ENCODE measurements around the gene RERGL. TPM values are rescaled to one million over a fixed set of nuclear protein-coding genes. Genes with fewer than 3 reads are reported as not detected.

Gene RERGL
- total RNA-seq, 1 experiment from 2014 or later: not detected

DNA sequence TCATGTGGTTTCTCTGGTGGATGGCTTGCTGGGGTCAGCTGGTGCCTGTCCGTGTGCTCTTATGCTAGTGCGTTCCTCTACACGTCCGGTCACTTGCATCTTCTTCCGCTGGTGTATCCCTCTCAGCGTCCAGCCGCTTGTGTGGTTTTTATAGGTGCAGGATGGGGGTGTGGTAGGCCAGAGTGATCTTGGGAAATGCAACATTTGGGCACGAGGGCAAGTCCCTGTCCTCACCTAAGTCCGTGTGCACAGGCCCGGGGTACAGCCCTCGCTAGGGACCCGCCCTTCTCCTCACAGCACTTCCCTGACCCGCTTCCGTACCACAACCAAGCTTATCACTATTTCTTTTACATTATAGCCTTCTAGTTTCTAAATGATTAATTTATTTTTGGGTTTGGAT, 17.3 kb downstream of the RERGL start:
- Mint-ChIP-seq H3K9me3 (no peaks in the 10 kb centered on the region; a peak in 1 of 5 replicates), H3K4me3 (no peak overlapping the region), H3K36me3 (ENCODE audit: insufficient read depth in 1 of 3, low read depth in 3 of 3) (no peaks in the 10 kb centered on the region), H3K27ac (no peak overlapping the region), H3K27me3 (ENCODE audit: low read depth) (peaks cover 1% of the 10 kb centered on the region; the same call in 1 of the 2 replicates), H3K4me1 (peaks cover 16 to 25% of the 10 kb centered on the region in 2 experiments)
- no peak overlapping the region for H4K8ac ChIP-seq (replicated peaks; ENCODE audit: insufficient read length, low read depth, low read length)
- no peak overlapping the region for H3K14ac ChIP-seq (ENCODE audit: insufficient read depth, low read length)
- H3K9ac ChIP-seq (ENCODE audit: extremely low read depth, insufficient read length, low read length): no peak overlapping the region
- H3K27me3 ChIP-seq (ENCODE audit: insufficient read depth, low read length): no peaks in the 10 kb centered on the region
- H2BK5ac ChIP-seq (ENCODE audit: insufficient read length, low read length): no peak overlapping the region
- no peak for DNase-seq
- no peak overlapping the region for H3T11ph ChIP-seq (ENCODE audit: low read length)
- no peak overlapping the region for H3K18ac ChIP-seq (ENCODE audit: insufficient read length, low read depth, low read length)
- 0 out of 2 replicates have a peak, but pooled peaks cover 1% of the 10 kb centered on the region for H3K4me1 ChIP-seq (ENCODE audit: insufficient read depth, low read length)
- H4K5ac ChIP-seq (ENCODE audit: insufficient read length, low read depth, low read length): no peak overlapping the region
- H4K91ac ChIP-seq (ENCODE audit: insufficient read length, low read depth, low read length): no peak overlapping the region
- no peaks in the 10 kb centered on the region for H3K23me2 ChIP-seq (ENCODE audit: insufficient read length, low read depth, low read length, poor library complexity, severe bottlenecking)
- H3K79me1 ChIP-seq (ENCODE audit: insufficient read depth, low read depth, low read length, poor library complexity, severe bottlenecking): no peaks in the 10 kb centered on the region
- no peak for TF ChIP-seq CTCF (conservative IDR thresholded peaks at IDR 0.05)
- H3K9me3 ChIP-seq (ENCODE audit: control insufficient read depth, low read depth, low read length): no peaks in the 10 kb centered on the region
- no peak overlapping the region for H3K27ac ChIP-seq (ENCODE audit: insufficient read length, low read depth, low read length)
- H3K79me2 ChIP-seq (ENCODE audit: insufficient read depth, low read length): no peaks in the 10 kb centered on the region
- H2BK15ac ChIP-seq (ENCODE audit: low read depth, low read length): no peak overlapping the region
- no peak overlapping the region for H3K4ac ChIP-seq (ENCODE audit: low read depth, low read length)
- H3K4me2 ChIP-seq (ENCODE audit: insufficient read depth, insufficient read length, low read length): no peak overlapping the region
- H4K20me1 ChIP-seq (ENCODE audit: control insufficient read depth, insufficient read depth, insufficient read length): no peaks in the 10 kb centered on the region
- no CpG with 5 or more reads among the region's 14 CpGs for WGBS (ENCODE audit: extremely low coverage, insufficient read length, low lambda C conversion rate)
- no peak overlapping the region for H2AFZ ChIP-seq (ENCODE audit: low read length)
- no peak overlapping the region for H3K56ac ChIP-seq (ENCODE audit: insufficient read length, low read depth, low read length)
- H2BK12ac ChIP-seq (ENCODE audit: insufficient read length, low read depth, low read length): no peak overlapping the region
- no peak overlapping the region for H2BK20ac ChIP-seq (ENCODE audit: low read depth, low read length, poor library complexity, severe bottlenecking)
- no peak overlapping the region for H2AK5ac ChIP-seq (ENCODE audit: insufficient read length, low read length)
- no peak overlapping the region for H2BK120ac ChIP-seq (ENCODE audit: low read depth, low read length, poor library complexity, severe bottlenecking)
- no peak overlapping the region for H3K23ac ChIP-seq (ENCODE audit: insufficient read length, low read depth, low read length)

Data from H9 (cell line).